IPS-20b (cell line): Measurements from ENCODE around the gene P4HTM.

ENCODE experiments used
- H3K27ac ChIP-seq: one replicate; pipeline ENCODE4 v1.5.1; 2013; ENCODE audit warnings: low read length
- H3K27me3 ChIP-seq: 2 replicates; pipeline ENCODE4 v1.6.1; 2013; ENCODE audit warnings: mild to moderate bottlenecking, low read length, inconsistent platforms; ENCODE audit not compliant: insufficient read depth
- H3K36me3 ChIP-seq: 2 replicates; pipeline ENCODE4 v1.6.1; 2013; ENCODE audit warnings: low read depth, mild to moderate bottlenecking, inconsistent platforms, low read length, moderate library complexity; ENCODE audit not compliant: insufficient read depth
- H3K4me1 ChIP-seq: 2 replicates; pipeline ENCODE4 v1.6.1; 2013; ENCODE audit warnings: mild to moderate bottlenecking, control low read depth, inconsistent platforms, low read length, moderate library complexity; ENCODE audit not compliant: insufficient read depth
- H3K4me3 ChIP-seq: 2 replicates; pipeline ENCODE4 v1.5.1; 2013; ENCODE audit warnings: mild to moderate bottlenecking, low read length, inconsistent platforms
- H3K9ac ChIP-seq: 2 replicates; pipeline ENCODE4 v1.6.1; 2013; ENCODE audit warnings: low read depth, mild to moderate bottlenecking, inconsistent platforms, low read length, moderate library complexity
- H3K9me3 ChIP-seq: 2 replicates; pipeline ENCODE4 v1.6.1; 2013; ENCODE audit warnings: mild to moderate bottlenecking, low read depth, low read length, inconsistent platforms; ENCODE audit not compliant: insufficient read depth

Gene P4HTM

GRCh38 chr3:49021813-49022687 lies 32.0 kb downstream of the P4HTM start, which contains the start of gene NDUFAF3:
TSS of gene NDUFAF3 (plus strand) at chr3:49022121. CDS start at chr3:49022145, 24 bp downstream.
- H3K9ac ChIP-seq: peak within 1 kb of the TSS; percentile 94
- H3K4me1 ChIP-seq: no peaks in the 10 kb centered on the region; the same call in 1 of the 2 replicates
- H3K27me3 ChIP-seq: no peaks in the 10 kb centered on the region
- H3K4me3 ChIP-seq: peak within 1 kb of the TSS; percentile 98
- H3K36me3 ChIP-seq: peaks cover 42% of the 10 kb centered on the region
- H3K27ac ChIP-seq: peak within 1 kb of the TSS; percentile 92
- no peaks in the 10 kb centered on the region for H3K9me3 ChIP-seq

- peak overlapping the region; percentile 94 for H3K9ac ChIP-seq
- H3K36me3 ChIP-seq: peaks cover 49% of the 10 kb centered on the region
- peak overlapping the region; percentile 98 for H3K4me3 ChIP-seq
- no peaks in the 10 kb centered on the region; the same call in 1 of the 2 replicates for H3K4me1 ChIP-seq
- no peaks in the 10 kb centered on the region for H3K27me3 ChIP-seq
- H3K27ac ChIP-seq: peak overlapping the region; percentile 18
- H3K9me3 ChIP-seq: no peaks in the 10 kb centered on the region
These were observed 32.7 kb downstream of the P4HTM start for GRCh38 chr3:49022688-49023171.

DNA sequence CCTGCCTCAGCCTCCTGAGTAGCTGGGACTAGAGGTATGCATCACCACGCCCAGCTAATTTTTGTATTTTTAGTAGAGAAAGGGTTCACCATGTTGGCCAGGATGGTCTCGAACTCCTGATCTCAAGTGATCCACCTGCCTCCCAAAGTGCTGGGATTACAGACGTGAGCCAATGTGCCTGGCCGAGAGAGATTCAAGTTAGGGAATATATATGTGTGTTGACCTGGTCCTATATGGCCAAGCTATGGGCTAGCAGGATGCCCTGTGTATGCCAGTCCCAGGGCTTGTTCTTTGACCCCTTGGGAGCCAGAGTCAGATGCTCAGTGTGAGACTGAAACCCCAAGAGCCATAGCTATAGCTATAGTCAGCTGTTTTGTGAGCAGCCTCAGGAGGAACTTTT lies 33.7 kb downstream of the P4HTM start:
- peaks cover 5% of the 10 kb centered on the region; the same call in 1 of the 2 replicates for H3K4me1 ChIP-seq
- H3K27ac ChIP-seq: no peak overlapping the region
- H3K9ac ChIP-seq: no peak overlapping the region
- peaks cover 55% of the 10 kb centered on the region for H3K36me3 ChIP-seq
- no peak overlapping the region for H3K4me3 ChIP-seq
- no peaks in the 10 kb centered on the region for H3K27me3 ChIP-seq
- H3K9me3 ChIP-seq: no peaks in the 10 kb centered on the region

- H3K27ac ChIP-seq: no peak overlapping the region
- no peaks in the 10 kb centered on the region for H3K27me3 ChIP-seq
- peaks cover 55% of the 10 kb centered on the region for H3K36me3 ChIP-seq
- no peak overlapping the region for H3K4me3 ChIP-seq
- 0 out of 2 replicates have a peak, but pooled peaks cover 5% of the 10 kb centered on the region for H3K4me1 ChIP-seq
- H3K9ac ChIP-seq: no peak overlapping the region
- H3K9me3 ChIP-seq: no peaks in the 10 kb centered on the region
These were observed 34.4 kb downstream of the P4HTM start for GRCh38 chr3:49024449-49024848.

- no peak overlapping the region for H3K4me3 ChIP-seq
- H3K9ac ChIP-seq: no peak overlapping the region
- 0 out of 2 replicates have a peak, but pooled peaks cover 5% of the 10 kb centered on the region for H3K4me1 ChIP-seq
- no peak overlapping the region for H3K27ac ChIP-seq
- no peaks in the 10 kb centered on the region for H3K27me3 ChIP-seq
- peaks cover 62% of the 10 kb centered on the region for H3K36me3 ChIP-seq
- H3K9me3 ChIP-seq: no peaks in the 10 kb centered on the region
These were observed 35.2 kb downstream of the P4HTM start for GRCh38 chr3:49025005-49025792.

GRCh38 chr3:49025793-49026520 lies 35.9 kb downstream of the P4HTM start:
- H3K27ac ChIP-seq: no peak overlapping the region
- H3K9me3 ChIP-seq: no peaks in the 10 kb centered on the region
- no peak overlapping the region for H3K4me3 ChIP-seq
- H3K36me3 ChIP-seq: peaks cover 70% of the 10 kb centered on the region
- H3K9ac ChIP-seq: no peak overlapping the region
- H3K4me1 ChIP-seq: 0 out of 2 replicates have a peak, but pooled peaks cover 5% of the 10 kb centered on the region
- no peaks in the 10 kb centered on the region for H3K27me3 ChIP-seq

GRCh38 chr3:49026536-49026935 lies 36.5 kb downstream of the P4HTM start:
- Histone ChIP-seq H3K9me3 (no peaks in the 10 kb centered on the region), H3K4me1 (0 out of 2 replicates have a peak, but pooled peaks cover 5% of the 10 kb centered on the region), H3K36me3 (peaks cover 75% of the 10 kb centered on the region), H3K4me3 (no peak overlapping the region), H3K27me3 (no peaks in the 10 kb centered on the region), H3K9ac (no peak overlapping the region), H3K27ac (no peak overlapping the region)

DNA sequence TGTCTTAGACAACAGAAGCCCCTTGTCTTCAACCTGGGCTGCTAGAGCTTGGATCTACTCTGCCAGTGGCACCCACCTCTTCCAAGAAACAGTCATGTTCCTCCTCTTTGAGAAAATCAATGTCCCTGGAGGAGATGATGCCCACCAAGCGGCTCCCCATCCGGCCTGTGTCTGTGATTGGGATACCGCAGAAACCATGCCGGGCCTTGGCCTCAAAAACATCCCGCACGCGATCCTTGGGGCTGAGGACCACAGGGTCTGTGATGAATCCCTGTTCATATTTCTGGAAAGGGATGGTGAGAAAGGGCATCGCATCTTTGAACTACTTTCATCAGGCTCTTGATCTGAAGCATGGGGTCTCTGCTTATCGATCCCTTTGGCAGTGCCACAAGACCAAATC lies 37.6 kb downstream of the P4HTM start:
- Histone ChIP-seq H3K4me3 (0 out of 2 replicates have a peak overlapping the region, but pooled peaks have one; percentile 86), H3K4me1 (0 out of 2 replicates have a peak, but pooled peaks cover 5% of the 10 kb centered on the region), H3K36me3 (peaks cover 86% of the 10 kb centered on the region), H3K27me3 (no peaks in the 10 kb centered on the region), H3K27ac (no peak overlapping the region), H3K9ac (no peak overlapping the region), H3K9me3 (no peaks in the 10 kb centered on the region)

DNA sequence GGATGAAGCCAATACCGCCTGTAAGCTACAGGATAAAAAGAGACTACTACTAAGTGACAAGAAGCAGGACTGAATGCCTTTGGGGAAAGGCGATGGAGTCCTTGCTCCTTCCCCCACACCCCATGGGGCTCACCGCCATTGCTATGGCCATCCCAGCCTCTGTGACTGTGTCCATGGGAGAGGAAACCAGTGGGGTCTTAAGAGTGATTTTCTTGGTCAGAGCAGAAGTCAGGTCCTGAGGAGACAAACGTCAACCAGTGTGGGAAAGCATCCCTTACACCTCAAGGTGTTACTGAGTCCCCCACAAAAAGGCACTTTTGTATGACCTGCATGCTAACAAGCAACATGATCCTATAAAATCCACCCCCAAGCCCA lies 38.2 kb downstream of the P4HTM start:
- H3K9ac ChIP-seq: peak overlapping the region; percentile 89
- H3K9me3 ChIP-seq: no peaks in the 10 kb centered on the region
- peaks cover 88% of the 10 kb centered on the region for H3K36me3 ChIP-seq
- H3K4me3 ChIP-seq: peak overlapping the region; percentile 86
- 0 out of 2 replicates have a peak, but pooled peaks cover 5% of the 10 kb centered on the region for H3K4me1 ChIP-seq
- H3K27ac ChIP-seq: no peak overlapping the region
- H3K27me3 ChIP-seq: no peaks in the 10 kb centered on the region

DNA sequence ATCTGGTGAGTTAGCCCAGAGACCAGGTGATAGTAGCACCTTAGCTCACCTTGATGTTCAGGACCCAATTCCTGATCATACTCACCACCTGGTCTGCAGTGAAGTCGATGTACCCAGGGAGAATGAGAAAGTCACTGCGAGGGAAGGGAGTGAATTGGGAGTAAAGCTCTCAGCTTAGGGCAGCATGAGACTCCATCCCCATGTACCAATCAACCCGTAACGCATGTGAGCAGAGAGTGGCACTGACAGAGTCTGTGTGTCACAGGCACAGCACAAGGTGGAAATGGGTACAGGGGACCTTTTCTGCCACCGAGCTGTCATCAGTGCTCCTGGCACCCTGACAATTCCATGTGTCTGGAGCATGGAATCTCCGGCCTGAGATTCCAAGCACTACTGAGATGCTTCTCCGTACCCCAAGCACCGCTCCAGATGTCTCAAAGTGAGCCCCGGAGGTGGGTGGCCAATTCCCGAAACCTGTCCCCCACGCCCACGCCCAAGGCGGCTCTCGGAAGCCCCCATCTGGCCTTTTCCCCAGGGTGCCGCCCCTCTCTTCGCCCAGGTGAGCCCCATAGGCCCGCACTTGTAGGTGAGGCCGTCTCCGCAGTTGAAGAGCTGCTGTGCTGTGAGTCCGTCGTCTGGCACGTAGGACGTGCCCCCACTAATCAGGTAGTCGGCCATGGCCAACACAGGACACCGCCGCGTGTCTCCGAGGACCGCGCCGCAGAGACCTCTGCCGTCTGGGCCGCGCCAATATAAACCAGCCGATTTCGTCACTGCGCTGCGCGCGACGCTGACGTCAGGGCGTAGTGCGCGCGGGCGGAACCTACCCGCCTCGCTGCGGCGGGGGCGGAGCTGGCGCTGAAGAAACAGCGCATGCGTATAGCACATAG lies 38.9 kb downstream of the P4HTM start, which contains the start of gene IMPDH2:
Gene IMPDH2 (minus strand): TSS at position 726 of the 890 bp plus-strand sequence. CDS start 48 bp downstream, at position 678.
- Histone ChIP-seq H3K9me3 (no peaks in the 10 kb centered on the region), H3K36me3 (peaks cover 88% of the 10 kb centered on the region), H3K27me3 (no peaks in the 10 kb centered on the region), H3K9ac (peak within 1 kb of the TSS; percentile 89), H3K27ac (no peak within 1 kb of the TSS), H3K4me3 (peak within 1 kb of the TSS; percentile 86), H3K4me1 (0 out of 2 replicates have a peak, but pooled peaks cover 5% of the 10 kb centered on the region)
